ENCODE results near the gene GALNT17.

The GALNT17 gene

DNA sequence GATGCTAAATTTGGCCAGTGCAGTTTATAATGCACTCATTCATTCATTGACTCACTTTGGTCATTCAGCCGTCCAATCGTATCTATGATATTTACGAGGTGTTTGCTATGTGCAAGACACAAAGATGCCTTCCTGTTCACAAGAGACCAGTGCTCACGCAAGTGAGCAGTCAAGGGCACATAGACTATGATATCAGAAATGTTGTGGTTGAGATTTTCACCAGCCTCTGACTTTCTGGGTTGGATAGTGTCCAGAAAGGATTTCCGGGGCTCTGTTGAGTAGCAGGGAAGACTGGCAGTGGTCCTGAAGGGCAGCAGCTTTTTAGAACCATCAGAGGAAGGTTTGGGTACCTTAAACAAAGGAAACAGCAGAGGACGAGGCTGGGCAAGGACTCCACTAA is 191.8 kb downstream of the GALNT17 start:
- ChIA-PET CTCF (no interaction called here), POLR2A (no interaction called here)
- TF ChIP-seq, protein P1, sequence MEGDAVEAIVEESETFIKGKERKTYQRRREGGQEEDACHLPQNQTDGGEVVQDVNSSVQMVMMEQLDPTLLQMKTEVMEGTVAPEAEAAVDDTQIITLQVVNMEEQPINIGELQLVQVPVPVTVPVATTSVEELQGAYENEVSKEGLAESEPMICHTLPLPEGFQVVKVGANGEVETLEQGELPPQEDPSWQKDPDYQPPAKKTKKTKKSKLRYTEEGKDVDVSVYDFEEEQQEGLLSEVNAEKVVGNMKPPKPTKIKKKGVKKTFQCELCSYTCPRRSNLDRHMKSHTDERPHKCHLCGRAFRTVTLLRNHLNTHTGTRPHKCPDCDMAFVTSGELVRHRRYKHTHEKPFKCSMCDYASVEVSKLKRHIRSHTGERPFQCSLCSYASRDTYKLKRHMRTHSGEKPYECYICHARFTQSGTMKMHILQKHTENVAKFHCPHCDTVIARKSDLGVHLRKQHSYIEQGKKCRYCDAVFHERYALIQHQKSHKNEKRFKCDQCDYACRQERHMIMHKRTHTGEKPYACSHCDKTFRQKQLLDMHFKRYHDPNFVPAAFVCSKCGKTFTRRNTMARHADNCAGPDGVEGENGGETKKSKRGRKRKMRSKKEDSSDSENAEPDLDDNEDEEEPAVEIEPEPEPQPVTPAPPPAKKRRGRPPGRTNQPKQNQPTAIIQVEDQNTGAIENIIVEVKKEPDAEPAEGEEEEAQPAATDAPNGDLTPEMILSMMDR (IDR thresholded peaks at IDR 0.05; ENCODE audit: insufficient read depth, low read length, missing control alignments), result no peak
- no peak overlapping the region for H3K4me3 ChIP-seq (ENCODE audit: low read depth, low read length)
- no peak for DNase-seq (ENCODE audit: low read depth, low spot score)

- CTCF ChIA-PET, result no interaction called here
- H3K4me3 ChIP-seq (ENCODE audit: low read depth, low read length), result no peak overlapping the region
- DNase-seq (ENCODE audit: low read depth, low spot score), result no peak
- POLR2A ChIA-PET, result no interaction called here
- TF ChIP-seq, protein P1 (IDR thresholded peaks at IDR 0.05; ENCODE audit: insufficient read depth, low read length, missing control alignments), result no peak
Measured at GRCh38 chr7:71325151-71325550, 193.2 kb downstream of the GALNT17 start.

- ChIA-PET CTCF (no interaction called here), POLR2A (no interaction called here)
- no peak for DNase-seq (ENCODE audit: low read depth, low spot score)
Measured at GRCh38 chr7:71326595-71326994, 194.7 kb downstream of the GALNT17 start.

DNA sequence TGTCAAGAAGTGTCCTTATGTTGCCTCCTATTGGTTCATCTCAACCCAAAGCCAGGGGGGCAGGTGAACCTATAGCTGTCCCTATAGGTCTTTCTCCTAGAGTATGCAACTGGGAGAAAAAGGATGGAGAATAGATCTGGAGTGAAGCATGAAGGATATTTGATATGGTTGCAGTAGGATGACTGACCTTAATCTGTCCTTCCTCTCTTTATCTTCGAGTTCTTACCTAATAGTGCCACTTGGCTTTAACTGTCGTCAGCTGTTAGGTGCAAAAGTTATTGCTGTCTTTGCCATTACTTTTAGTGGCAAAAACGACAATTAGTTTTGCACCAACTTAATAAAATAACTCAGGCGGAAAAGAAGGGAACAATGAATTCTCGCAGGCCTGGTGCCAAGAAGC is 196.0 kb downstream of the GALNT17 start:
- ChIA-PET CTCF (no interaction called here), POLR2A (no interaction called here)
- no peak overlapping the region for H3K4me3 ChIP-seq (ENCODE audit: low read depth, low read length)

More at GRCh38 chr7:71326595-71326994, 194.7 kb downstream of the GALNT17 start:
- H3K4me3 ChIP-seq (ENCODE audit: low read depth, low read length), result no peak overlapping the region
- TF ChIP-seq, protein P1 (IDR thresholded peaks at IDR 0.05; ENCODE audit: insufficient read depth, low read length, missing control alignments), result no peak

GRCh38 chr7:71329030-71329660 is 197.2 kb downstream of the GALNT17 start:
- ChIA-PET POLR2A (no interaction called here), CTCF (no interaction called here)
- H3K4me3 ChIP-seq (ENCODE audit: low read depth, low read length), result no peak overlapping the region
- TF ChIP-seq, protein P1 (IDR thresholded peaks at IDR 0.05; ENCODE audit: insufficient read depth, low read length, missing control alignments), result no peak
- no peak for DNase-seq (ENCODE audit: low read depth, low spot score)

More for the DNA sequence above, 196.0 kb downstream of the GALNT17 start:
- DNase-seq (ENCODE audit: low read depth, low spot score), result no peak
- TF ChIP-seq, protein P1 (IDR thresholded peaks at IDR 0.05; ENCODE audit: insufficient read depth, low read length, missing control alignments), result no peak

DNA sequence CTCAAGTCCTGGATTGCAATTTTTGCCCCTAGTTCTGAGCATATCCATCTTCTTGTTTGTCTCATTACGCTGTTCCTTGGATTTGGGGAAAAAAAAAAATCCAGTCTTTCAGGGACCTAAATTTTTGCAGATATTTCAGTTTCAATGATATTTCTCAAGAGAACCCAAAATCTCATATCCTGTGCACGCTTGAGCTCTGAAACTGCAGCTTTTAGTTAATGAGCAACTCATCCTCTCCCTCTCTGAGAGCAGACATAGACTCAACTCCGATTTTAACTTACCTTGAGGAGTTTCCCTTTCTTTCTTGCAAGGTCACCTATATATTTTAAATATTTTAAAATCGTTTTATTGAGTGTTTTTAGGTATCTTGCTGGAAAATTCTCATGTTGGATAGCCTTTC is 200.3 kb downstream of the GALNT17 start:
- ChIA-PET CTCF (no interaction called here), POLR2A (no interaction called here)
- TF ChIP-seq, protein P1 (IDR thresholded peaks at IDR 0.05; ENCODE audit: insufficient read depth, low read length, missing control alignments), result no peak

More for the DNA sequence above, 200.3 kb downstream of the GALNT17 start:
- DNase-seq (ENCODE audit: low read depth, low spot score), result no peak
- no peak overlapping the region for H3K4me3 ChIP-seq (ENCODE audit: low read depth, low read length)
